A172 (cell line): ENCODE data around the gene ADH1B. TPM values are rescaled to one million over a fixed set of nuclear protein-coding genes. Genes with fewer than 3 reads are reported as not detected.
"Not testable (repeated sequence)": the region's sequence is repeated elsewhere in the genome, so short reads cannot be mapped to it uniquely, and the experiment has no call there.

Experiments used
- DNase-seq: peaks from one replicate; pipeline ENCODE4 v3.0.0-alpha.2; 2015; ENCODE audit warnings: low spot score
- total RNA-seq: library from RNA; depleted of rRNA; stranded (reverse); fragments of >200 nt; shearing (Covaris generic); gene quantifications from 2 replicates; pipeline ENCODE4 v1.2.3, GENCODE V29; 2014; rRNA removed

The ADH1B gene
- not detected in 2 replicates for total RNA-seq

- DNase-seq: no peak
These were observed at the start of gene ADH1B for GRCh38 chr4:99321241-99322191. ADH1B (minus strand) TSS chr4:99321401; CDS start chr4:99321331, 70 bp downstream.

DNA sequence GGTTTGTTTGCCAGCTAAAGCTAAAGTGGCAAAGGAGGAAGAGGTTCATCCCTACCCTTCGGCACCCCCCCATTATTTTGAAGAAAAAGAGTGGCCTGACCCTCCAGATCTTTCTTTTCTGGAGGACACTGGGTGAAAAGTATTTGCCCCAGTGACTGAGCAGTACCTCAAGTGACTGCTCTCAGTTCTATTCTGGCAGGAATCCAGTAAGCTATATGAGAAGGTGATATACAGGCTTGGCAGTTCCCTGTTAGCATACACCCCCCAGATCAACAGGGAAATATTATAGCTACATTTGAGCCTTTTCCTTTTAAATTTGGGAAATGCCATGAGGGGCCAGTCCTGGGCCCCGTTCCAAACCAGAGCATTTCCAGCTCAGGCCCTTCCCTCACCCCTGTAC, 46.6 kb upstream of the ADH1B start:
- DNase-seq: not testable (repeated sequence)

DNA sequence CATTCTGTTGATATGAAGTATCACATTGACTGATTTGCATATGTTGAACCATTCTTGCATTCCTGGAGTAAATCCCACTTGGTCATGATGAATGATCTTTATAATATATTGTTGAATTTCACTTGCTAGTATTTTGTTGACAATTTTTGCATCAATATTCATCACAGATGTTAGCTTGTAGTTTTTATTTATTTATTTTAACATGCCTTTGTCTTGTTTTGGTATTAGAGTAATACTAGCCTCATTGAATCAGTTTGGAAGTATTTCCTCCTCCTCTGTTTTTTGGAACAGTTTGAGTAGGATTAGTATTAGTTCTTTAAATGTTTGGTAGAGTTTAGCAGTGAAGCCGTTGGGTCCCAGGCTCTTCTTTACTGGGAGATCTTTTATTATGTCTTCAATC, 45.3 kb upstream of the ADH1B start:
- no peak for DNase-seq

DNA sequence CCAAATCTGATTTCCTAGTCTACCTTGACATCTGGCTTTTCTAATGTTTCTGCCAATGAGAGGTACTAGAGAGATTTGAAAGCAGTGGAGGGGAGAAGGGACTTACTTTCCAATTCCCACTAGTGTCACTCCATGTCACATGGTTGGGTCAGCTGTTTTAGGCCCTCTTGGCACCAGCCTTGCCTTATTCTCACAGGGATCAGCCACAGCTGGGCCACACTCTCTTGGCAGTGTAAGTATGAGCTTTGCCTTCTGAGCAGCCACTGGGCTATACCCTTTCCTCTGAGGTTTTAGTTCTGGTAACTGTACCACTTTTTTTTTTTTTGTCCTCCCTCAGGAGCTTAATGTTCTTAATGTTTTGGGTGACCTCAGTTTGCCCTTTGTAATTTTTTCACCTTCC, 41.6 kb upstream of the ADH1B start:
- no peak for DNase-seq

DNA sequence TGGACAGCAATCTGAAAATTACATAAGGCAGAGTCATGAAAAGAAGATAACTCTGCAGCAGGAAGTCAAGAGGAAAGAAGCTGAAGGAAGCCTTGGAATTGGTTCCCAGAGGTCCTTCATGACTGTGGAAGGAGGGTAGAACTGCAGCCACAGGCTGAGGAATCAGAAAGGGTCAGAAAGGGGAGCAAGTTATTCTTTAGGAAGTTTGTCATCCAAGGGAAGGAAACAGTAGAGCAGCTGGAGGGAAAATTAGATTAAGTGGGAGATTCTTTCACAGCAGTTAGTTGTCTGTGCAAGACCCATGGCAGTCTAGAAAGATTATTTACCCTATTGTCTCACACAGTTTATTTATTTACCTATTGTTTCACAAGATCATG, 40.7 kb upstream of the ADH1B start:
- DNase-seq: no peak

- DNase-seq: no peak
These were observed 40.2 kb upstream of the ADH1B start for GRCh38 chr4:99361268-99361898.

DNA sequence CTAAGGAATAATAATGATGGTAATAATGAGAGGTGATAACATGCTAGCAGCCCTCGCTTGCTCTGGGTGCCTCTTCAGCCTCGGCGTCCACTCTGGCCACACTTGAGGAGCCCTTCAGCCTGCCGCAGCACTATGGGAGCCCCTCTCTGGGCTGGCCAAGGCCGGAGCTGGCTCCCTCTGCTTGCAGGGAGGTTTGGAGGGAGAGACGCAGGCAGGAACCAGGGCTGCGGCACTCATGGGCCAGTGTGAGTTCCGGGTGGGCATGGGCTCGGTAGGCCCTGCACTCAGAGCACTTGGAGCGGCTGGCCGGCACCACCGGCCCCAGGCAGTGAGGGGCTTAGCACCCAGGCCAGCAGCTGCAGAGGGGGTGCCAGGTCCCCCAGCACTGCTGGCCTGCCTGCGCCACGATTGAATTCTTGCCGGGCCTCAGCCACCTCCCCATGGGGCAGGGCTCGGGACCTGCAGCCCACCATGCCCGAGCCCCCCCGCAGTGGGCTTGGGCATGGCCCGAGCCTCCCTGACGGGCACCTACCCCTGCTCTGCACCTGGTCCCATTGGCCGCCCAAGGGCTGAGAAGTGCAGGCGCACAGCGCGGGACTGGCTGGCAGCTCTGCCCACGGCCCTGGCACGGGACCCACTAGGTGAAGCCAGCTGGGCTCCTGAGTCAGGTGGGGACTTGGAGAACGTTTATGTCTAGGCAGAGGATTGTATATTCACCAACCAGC, 38.4 kb upstream of the ADH1B start:
- no peak for DNase-seq

- DNase-seq: no peak
These were observed 36.7 kb upstream of the ADH1B start for GRCh38 chr4:99357948-99358347.

DNA sequence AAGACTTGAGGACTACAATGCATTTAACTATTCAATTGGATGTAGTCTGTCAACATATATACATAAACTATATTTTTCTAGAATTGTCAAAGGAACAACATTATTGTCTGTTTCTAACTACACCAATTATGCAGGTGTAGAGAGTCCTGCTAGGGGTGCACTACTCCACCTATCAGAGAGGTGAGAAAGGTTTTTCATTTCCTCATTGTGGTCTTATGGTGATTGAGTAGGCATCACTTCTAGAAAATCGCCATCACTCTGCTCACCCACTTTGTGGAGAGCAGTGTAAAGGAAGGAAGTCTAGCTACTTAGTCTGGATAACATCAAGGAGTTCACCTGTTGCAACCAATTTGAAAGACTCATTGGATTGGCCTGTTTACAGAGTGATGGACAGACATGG, 35.8 kb upstream of the ADH1B start:
- no peak for DNase-seq

GRCh38 chr4:99356149-99356548, 34.9 kb upstream of the ADH1B start:
- DNase-seq: not testable (repeated sequence)

- no peak for DNase-seq
These were observed 31.7 kb upstream of the ADH1B start, which contains the start of gene ADH1C for GRCh38 chr4:99352602-99353537. ADH1C (minus strand) TSS chr4:99352746; CDS start chr4:99352675, 71 bp downstream.

GRCh38 chr4:99351487-99351886, 30.3 kb upstream of the ADH1B start:
- DNase-seq: no peak

DNA sequence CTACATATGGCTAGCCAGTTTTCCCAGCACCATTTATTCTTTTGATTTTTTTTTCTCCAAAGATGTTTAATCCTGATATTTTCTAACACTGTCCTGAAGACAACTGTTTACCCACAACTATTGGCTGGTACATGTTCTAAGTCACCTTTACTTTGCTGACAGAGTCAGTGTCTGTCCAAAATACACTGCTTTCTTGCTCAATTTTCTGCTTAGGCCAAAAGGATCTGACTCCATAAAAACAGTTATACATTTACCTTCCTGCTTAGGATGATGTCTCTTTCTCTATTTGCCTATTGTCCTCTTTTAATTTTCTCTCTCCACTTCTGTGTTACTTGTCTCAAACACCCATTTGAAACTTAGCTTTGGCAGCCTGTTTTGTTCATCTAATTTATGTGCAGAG, 28.1 kb upstream of the ADH1B start:
- DNase-seq: no peak

DNA sequence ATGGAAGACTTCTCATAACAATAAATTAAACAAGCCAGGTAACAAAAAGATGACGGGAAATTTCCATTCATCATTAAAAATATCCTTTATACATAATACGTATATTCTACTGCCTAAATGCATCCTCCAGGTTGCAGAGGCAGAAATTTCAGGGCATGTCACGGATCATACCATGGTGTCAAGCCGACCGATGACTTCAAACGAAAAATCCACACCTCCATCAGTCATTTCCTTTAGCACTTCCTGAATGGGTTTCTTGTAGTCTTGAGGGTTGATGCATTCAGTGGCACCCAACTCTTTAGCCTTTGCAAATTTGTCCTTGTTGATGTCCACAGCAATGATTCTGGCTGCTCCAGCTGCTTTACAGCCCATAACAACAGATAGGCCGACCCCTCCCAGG, 21.4 kb upstream of the ADH1B start:
- DNase-seq: not testable (repeated sequence)

- no peak for DNase-seq
These were observed 20.2 kb upstream of the ADH1B start for GRCh38 chr4:99341426-99341825.

- no peak for DNase-seq
These were observed 18.0 kb upstream of the ADH1B start for GRCh38 chr4:99339172-99339571.

- DNase-seq: no peak
These were observed 15.4 kb upstream of the ADH1B start for GRCh38 chr4:99336553-99336952.

DNA sequence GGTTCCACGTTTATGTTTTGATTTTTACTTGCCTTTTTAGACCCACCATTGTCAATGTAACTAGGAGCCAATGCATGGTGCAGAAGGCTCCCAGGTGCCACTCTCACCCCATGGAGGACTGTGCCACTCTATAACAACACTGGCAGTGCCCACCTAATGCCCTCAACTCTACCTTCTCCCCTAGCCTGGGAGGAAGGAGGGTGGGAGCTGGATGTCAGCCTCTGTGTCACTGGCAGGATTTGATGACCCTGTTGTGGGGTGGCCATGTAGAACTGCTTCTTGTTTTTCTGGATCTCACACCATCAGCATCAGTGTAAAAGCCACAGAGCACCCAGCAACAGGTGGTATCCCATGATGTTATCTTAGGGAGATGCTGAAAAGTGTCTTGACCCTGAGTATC, 13.7 kb upstream of the ADH1B start:
- no peak for DNase-seq

DNA sequence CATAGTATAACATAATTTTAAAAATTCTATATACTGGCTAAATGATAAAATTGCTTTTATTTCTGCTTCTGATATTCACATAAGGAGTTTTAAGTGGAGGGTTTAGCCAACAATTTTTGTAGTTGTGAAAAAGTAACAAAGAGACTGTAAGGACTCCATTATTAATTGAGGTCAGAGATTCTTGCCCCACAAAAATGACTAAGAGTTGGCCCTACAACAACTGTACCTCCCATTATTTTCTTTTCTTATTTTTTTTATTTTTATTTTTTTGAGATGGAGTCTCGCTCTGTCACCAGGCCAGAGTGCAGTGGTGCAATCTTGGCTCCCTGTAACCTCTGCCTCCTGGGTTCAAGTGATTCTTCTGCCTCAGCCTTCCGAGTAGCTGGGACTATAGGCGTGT, 9.4 kb upstream of the ADH1B start:
- DNase-seq: no peak

GRCh38 chr4:99329876-99330275, 8.7 kb upstream of the ADH1B start:
- no peak for DNase-seq

DNA sequence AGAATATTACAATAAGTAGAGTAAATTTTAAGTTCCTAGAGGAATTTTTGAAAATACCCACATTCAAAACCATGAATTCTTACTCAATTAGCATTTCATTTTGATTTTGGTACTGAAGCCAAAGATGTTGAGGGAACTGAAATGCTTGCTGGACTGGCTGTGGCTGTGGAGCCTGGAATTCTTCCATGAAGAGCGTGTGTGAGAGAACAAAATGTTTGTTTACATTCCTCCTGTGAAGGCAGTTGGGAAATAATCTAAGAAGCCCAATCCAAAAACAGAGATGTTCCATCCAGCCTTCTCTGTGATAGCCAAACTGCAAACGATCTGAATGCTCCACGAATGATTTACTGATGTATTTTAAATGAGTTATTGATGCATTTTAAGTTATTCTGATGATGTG, 3.8 kb upstream of the ADH1B start:
- DNase-seq: no peak
